ENCODE measurements around the gene IDH3B.
"Not testable (repeated sequence)": the region's sequence is repeated elsewhere in the genome, so short reads cannot be mapped to it uniquely, and the experiment has no call there.

Gene IDH3B

GRCh38 chr20:2663887-2664719 lies at the start of gene IDH3B:
Gene IDH3B (minus strand): TSS chr20:2664216. CDS start chr20:2664188, 28 bp downstream.
- DNase-seq = peak; percentile 61 to 98 (median 88)

GRCh38 chr20:2713285-2713684 lies 49.3 kb upstream of the IDH3B start:
- DNase-seq = no peak

GRCh38 chr20:2709205-2709981 lies 45.4 kb upstream of the IDH3B start:
- DNase-seq = no peak

GRCh38 chr20:2708665-2709064 lies 44.6 kb upstream of the IDH3B start:
- DNase-seq = no peak

- DNase-seq = no peak
Observed at GRCh38 chr20:2708073-2708415, 44.0 kb upstream of the IDH3B start.

- no peak for DNase-seq
Observed at GRCh38 chr20:2707353-2708072, 43.5 kb upstream of the IDH3B start.

- DNase-seq = no peak
Observed at GRCh38 chr20:2706688-2707352, 42.8 kb upstream of the IDH3B start.

GRCh38 chr20:2705931-2706645 lies 42.1 kb upstream of the IDH3B start:
- no peak for DNase-seq

GRCh38 chr20:2703716-2704475 lies 39.9 kb upstream of the IDH3B start:
- no peak for DNase-seq

GRCh38 chr20:2701671-2702081 lies 37.7 kb upstream of the IDH3B start:
- DNase-seq = no peak

- DNase-seq = peak in 33 of 56 donors; percentile 6 to 75 (median 43)
Observed at GRCh38 chr20:2700913-2701620, 37.1 kb upstream of the IDH3B start.

- no peak for DNase-seq
Observed at GRCh38 chr20:2699775-2700413, 35.9 kb upstream of the IDH3B start.

GRCh38 chr20:2698912-2699311 lies 34.9 kb upstream of the IDH3B start:
- DNase-seq = peak in 1 of 56 donors; percentile 9

- no peak for DNase-seq
Observed at GRCh38 chr20:2698186-2698817, 34.3 kb upstream of the IDH3B start.

GRCh38 chr20:2697768-2698167 lies 33.8 kb upstream of the IDH3B start:
- DNase-seq = no peak

- DNase-seq = no peak
Observed at GRCh38 chr20:2696646-2697045, 32.6 kb upstream of the IDH3B start.

GRCh38 chr20:2695984-2696525 lies 32.0 kb upstream of the IDH3B start:
- not testable (repeated sequence) for DNase-seq

Data from amygdala (tissue), 56 donors.